ENCODE results near the gene DPY19L3.
A peak's percentile ranks its signal among the peaks of the same experiment; 100 is the strongest.

Gene DPY19L3

DNA sequence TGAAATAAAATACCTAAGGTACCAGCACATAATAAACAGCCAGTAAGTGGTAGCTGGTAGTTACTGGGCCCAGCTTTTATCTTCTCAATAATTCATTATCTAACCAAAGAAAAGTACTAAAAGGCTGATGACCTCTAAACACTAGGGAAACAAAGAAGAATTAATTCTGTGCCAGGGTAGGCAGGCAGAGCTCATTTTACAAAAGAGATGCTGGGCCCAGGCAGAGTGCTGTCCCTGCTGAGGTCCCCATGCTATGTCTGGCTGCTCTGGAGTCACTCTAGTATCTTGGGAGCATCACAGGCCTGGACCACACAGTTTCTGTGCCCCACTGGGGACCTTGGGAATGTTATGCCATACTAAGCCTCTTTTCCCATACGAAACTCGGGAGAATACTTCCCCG, 41.9 kb upstream of the DPY19L3 start:
- H3K27ac ChIP-seq: peak overlapping the region; percentile 61 to 87
- no peak for TF ChIP-seq CTCF (IDR thresholded peaks at IDR 0.05)
- DNase-seq (ENCODE audit: low spot score): no peak

DNA sequence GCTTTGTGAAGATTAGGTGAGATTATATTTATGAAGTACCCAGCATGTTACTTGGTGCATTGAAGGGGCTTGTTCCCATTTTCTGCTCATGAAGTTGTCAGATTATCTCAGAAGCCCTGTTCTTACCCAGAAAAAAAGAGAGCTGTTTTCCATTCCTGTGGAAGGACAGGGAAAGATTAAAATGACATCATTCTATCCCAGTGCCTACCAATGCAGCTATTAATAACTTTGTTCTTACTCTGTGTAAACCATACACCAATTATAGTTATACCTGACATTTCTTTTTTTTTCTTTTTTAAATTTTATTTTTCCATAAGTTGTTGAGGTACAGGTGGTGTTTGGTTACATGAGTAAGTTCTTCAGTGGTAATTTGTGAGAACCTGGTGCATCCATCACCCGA, 41.5 kb upstream of the DPY19L3 start:
- no peak overlapping the region for H3K4me3 ChIP-seq
- no peak for DNase-seq (ENCODE audit: low spot score)
- peak overlapping the region; percentile 61 to 87 for H3K27ac ChIP-seq
- no peak for TF ChIP-seq CTCF (IDR thresholded peaks at IDR 0.05)

More for the DNA sequence above, 41.9 kb upstream of the DPY19L3 start:
- no peak overlapping the region for H3K4me3 ChIP-seq

DNA sequence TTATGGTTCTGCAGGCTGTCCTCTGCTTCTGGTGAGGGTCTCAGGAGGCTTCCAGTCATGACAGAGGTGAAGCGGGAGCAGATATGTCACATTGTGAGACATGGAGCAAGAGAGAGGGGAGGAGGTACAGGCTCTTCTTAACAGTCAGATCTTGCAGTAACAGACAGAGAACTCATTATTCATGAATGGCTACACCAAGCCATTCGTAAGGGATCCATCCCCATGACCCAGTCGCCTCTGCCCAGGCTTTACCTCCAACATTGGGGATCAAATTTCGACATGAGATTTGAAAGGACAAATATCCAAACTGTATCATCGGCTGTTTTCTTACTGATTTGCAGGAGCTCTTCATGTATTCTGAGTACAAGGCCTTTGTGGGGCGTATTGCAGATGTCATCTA, 38.5 kb upstream of the DPY19L3 start:
- no peak overlapping the region for H3K27ac ChIP-seq

GRCh38 chr19:32367948-32368536, 37.5 kb upstream of the DPY19L3 start:
- no peak for TF ChIP-seq CTCF (IDR thresholded peaks at IDR 0.05)
- DNase-seq (ENCODE audit: low spot score): no peak
- no peak overlapping the region for H3K4me3 ChIP-seq
- H3K27ac ChIP-seq: peak overlapping the region in 1 of 2 donors; percentile 31

More for the DNA sequence above, 38.5 kb upstream of the DPY19L3 start:
- DNase-seq (ENCODE audit: low spot score): no peak
- no peak for TF ChIP-seq CTCF (IDR thresholded peaks at IDR 0.05)
- no peak overlapping the region for H3K4me3 ChIP-seq

DNA sequence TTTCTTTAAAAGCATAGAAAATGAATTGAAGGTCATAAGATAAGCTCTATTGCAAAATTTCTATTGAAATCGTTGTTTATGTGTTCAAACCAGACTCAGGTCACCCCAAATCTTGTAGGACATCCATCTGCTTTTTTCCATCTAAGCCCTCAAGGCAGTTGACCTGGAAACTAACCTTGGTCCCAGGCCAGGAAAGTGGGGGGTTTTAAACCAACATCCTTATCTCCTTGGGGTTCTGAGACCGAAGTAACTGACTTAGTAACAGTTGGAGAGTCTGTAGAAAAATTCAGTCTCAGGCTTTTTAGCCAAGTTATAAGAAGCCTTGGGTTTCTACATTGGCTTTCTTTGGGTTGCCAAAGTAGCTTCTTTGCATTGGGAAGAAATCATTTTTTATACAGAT, 36.8 kb upstream of the DPY19L3 start:
- DNase-seq (ENCODE audit: low spot score): no peak
- Histone ChIP-seq H3K27ac (no peak overlapping the region), H3K4me3 (no peak overlapping the region)
- no peak for TF ChIP-seq CTCF (IDR thresholded peaks at IDR 0.05)

GRCh38 chr19:32372726-32373517, 32.6 kb upstream of the DPY19L3 start:
- DNase-seq (ENCODE audit: low spot score): no peak
- no peak overlapping the region for H3K4me3 ChIP-seq
- no peak for TF ChIP-seq CTCF (IDR thresholded peaks at IDR 0.05)
- H3K27ac ChIP-seq: peak overlapping the region; percentile 23 to 71

All from coronary artery (tissue), 2 donors.